Type B pancreatic cell (in vitro differentiated cells): ENCODE results near the gene AGTR1. TPM values are rescaled to one million over a fixed set of nuclear protein-coding genes. Genes with fewer than 3 reads are reported as not detected.

Experiments used
- DNase-seq: peaks from one replicate; pipeline ENCODE4 v3.0.0; 2021; ENCODE audit warnings: mixed read lengths; ENCODE audit not compliant: unreplicated experiment; ENCODE audit errors: extremely low spot score
- H3K27ac Mint-ChIP-seq: 2 replicates; pipeline ENCODE4 v1.8.0; 2021; ENCODE audit warnings: mild to moderate bottlenecking, mixed read lengths
- H3K27me3 Mint-ChIP-seq: 2 replicates; pipeline ENCODE4 v1.8.0; 2021; ENCODE audit warnings: mixed read lengths
- H3K36me3 Mint-ChIP-seq: 2 replicates; pipeline ENCODE4 v1.8.0; 2021; ENCODE audit warnings: mixed read lengths
- H3K4me1 Mint-ChIP-seq: one replicate; pipeline ENCODE4 v1.8.0; 2021; ENCODE audit warnings: mixed read lengths; ENCODE audit not compliant: unreplicated experiment
- H3K4me3 Mint-ChIP-seq: 2 replicates; pipeline ENCODE4 v1.8.0; 2021; ENCODE audit warnings: mild to moderate bottlenecking, mixed read lengths
- H3K9me3 Mint-ChIP-seq: 2 replicates; pipeline ENCODE4 v1.8.0; 2021; ENCODE audit warnings: mixed read lengths
- long read RNA-seq: library from polyadenylated mRNA; unstranded; transcript quantifications from one replicate; pipeline ENCODE4 v2.0.0, GENCODE V29; 2020
- total RNA-seq: library from RNA; stranded (reverse); gene quantifications from 2 replicates; pipeline ENCODE4 v1.2.1, GENCODE V29; 2021; ENCODE audit warnings: low replicate concordance
- TF ChIP-seq, protein P1 (sequence below): fragments of 200-600 bp; sonication (generic); conservative IDR thresholded peaks from 2 replicates; pipeline ENCODE4 v1.5.0; 2021; ENCODE audit warnings: antibody characterized with exemption, mild to moderate bottlenecking

The AGTR1 gene
- total RNA-seq: 0.90 and 2.4 TPM in 2 replicates
- long read RNA-seq: 0 reads

DNA sequence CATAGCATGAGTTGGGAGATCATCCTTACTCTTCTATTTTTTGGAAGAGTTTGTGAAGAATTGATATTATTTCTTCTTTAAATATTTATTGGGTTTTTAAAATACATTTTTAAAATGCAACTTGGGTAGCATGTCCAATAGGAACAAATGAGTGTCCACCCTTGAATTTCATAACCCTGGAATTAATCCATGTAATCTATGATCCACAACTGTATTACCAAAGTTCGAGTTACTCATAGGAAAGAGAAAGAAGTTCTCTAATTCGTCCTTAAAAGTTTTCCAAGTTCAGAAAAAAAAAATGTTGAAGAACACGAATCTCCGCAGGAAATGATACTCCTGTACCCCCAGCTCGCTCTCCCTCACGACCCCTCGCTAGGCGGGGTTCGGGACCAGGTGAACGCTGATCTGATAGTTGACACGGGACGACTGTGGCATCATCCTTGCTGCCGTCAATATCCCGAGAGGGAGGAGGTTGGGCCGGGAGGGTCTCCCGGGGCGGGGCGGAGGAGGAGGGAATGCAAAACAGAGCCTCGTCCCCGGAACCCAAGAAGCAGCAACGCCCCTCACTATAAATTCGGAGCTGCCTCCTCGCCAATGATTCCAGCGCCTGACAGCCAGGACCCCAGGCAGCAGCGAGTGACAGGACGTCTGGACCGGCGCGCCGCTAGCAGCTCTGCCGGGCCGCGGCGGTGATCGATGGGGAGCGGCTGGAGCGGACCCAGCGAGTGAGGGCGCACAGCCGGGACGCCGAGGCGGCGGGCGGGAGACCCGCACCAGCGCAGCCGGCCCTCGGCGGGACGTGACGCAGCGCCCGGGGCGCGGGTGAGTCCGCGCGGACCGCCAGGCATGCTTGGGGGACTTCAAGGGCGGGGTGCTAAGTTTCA, at the start of gene AGTR1:
Gene AGTR1, plus strand, starts transcription at position 598 of the 884 bp plus-strand sequence. CDS start 43,133 bp downstream, outside the sequence.
- peaks cover 62% of the 10 kb centered on the region for H3K27me3 Mint-ChIP-seq
- DNase-seq: peak; percentile 69
- H3K36me3 Mint-ChIP-seq: no peaks in the 10 kb centered on the region
- H3K4me3 Mint-ChIP-seq: peak within 1 kb of the TSS; percentile 88
- no peaks in the 10 kb centered on the region for H3K4me1 Mint-ChIP-seq
- H3K27ac Mint-ChIP-seq: no peak within 1 kb of the TSS
- TF ChIP-seq, protein P1, sequence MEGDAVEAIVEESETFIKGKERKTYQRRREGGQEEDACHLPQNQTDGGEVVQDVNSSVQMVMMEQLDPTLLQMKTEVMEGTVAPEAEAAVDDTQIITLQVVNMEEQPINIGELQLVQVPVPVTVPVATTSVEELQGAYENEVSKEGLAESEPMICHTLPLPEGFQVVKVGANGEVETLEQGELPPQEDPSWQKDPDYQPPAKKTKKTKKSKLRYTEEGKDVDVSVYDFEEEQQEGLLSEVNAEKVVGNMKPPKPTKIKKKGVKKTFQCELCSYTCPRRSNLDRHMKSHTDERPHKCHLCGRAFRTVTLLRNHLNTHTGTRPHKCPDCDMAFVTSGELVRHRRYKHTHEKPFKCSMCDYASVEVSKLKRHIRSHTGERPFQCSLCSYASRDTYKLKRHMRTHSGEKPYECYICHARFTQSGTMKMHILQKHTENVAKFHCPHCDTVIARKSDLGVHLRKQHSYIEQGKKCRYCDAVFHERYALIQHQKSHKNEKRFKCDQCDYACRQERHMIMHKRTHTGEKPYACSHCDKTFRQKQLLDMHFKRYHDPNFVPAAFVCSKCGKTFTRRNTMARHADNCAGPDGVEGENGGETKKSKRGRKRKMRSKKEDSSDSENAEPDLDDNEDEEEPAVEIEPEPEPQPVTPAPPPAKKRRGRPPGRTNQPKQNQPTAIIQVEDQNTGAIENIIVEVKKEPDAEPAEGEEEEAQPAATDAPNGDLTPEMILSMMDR: no peak
- peaks cover 4% of the 10 kb centered on the region for H3K9me3 Mint-ChIP-seq

DNA sequence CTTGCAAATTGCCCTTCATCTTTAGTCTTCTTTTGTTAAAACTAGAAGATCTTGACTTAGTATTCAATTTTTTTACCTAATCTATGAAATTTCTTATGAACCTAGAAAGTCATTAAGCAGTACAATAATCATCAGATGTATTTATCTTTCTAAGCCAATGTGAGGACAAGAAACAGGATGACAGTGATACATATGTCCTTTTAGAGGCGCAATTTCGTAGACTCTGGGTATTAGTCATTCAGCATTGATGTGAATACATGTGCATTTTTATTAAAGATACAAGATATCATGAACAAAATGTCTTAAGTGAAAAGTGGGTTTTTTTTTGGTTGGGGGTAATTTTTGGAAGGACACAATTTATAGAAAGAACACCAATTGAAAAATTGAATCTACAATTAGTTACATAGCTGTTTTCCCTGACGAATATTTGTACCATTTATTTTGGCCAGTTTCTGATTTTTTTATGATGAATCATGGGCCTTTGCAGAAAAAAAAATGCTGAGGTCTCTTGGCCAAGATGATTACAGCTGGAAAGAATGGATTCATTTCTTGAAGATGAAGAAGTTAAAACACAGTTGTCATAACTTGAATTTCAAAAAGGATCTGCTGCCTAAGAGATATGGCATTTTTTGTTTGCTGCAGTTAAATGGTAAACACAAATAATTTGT, 48.9 kb upstream of the AGTR1 start:
- no peaks in the 10 kb centered on the region for H3K27me3 Mint-ChIP-seq
- H3K4me3 Mint-ChIP-seq: no peak overlapping the region
- H3K4me1 Mint-ChIP-seq: no peaks in the 10 kb centered on the region
- DNase-seq: no peak
- no peak overlapping the region for H3K27ac Mint-ChIP-seq
- no peaks in the 10 kb centered on the region for H3K9me3 Mint-ChIP-seq
- TF ChIP-seq, protein P1: no peak
- H3K36me3 Mint-ChIP-seq: no peaks in the 10 kb centered on the region

DNA sequence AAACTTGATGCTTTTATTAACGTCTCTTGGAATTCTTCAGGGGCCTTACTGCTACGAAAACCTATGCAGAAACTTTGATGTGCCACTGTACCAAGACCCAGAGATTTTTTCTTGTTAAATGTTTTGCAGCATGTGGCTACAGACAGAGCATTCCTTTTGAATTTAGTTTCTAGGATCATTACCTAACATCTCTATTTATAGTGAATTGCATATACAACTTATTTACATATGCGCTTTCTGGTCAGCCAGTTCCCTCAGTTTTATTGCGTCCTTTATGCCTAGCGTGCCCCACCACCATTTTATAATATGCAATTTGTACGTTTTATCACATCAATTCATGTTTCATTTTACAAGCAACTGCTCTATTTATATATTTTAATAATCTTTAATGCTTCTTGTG, 46.2 kb upstream of the AGTR1 start:
- Mint-ChIP-seq H3K4me3 (no peak overlapping the region), H3K9me3 (no peaks in the 10 kb centered on the region), H3K36me3 (no peaks in the 10 kb centered on the region), H3K27me3 (no peaks in the 10 kb centered on the region), H3K4me1 (no peaks in the 10 kb centered on the region), H3K27ac (no peak overlapping the region)
- DNase-seq: no peak
- TF ChIP-seq, protein P1: no peak

DNA sequence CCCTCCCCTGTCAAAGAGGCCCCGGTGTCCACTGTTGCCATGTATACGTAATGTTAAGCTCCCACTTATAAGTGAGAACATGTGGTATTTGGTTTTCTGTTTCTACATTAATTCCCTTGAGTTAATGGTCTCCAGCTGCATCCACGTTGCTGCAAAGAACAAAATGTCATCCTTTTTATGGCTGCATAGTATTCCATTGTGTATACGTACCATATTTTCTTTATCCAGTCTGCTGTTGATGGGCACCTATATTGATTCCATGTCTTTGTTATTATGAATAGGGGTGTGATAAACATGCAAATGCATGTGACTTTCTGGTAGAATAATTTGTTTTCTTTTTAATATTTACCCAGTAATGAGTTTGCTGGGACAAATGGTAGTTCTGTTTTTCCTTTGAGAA, 43.3 kb upstream of the AGTR1 start:
- no peak overlapping the region for H3K4me3 Mint-ChIP-seq
- H3K27ac Mint-ChIP-seq: no peak overlapping the region
- H3K4me1 Mint-ChIP-seq: no peaks in the 10 kb centered on the region
- TF ChIP-seq, protein P1: no peak
- no peaks in the 10 kb centered on the region for H3K9me3 Mint-ChIP-seq
- no peaks in the 10 kb centered on the region for H3K27me3 Mint-ChIP-seq
- no peak for DNase-seq
- no peaks in the 10 kb centered on the region for H3K36me3 Mint-ChIP-seq

DNA sequence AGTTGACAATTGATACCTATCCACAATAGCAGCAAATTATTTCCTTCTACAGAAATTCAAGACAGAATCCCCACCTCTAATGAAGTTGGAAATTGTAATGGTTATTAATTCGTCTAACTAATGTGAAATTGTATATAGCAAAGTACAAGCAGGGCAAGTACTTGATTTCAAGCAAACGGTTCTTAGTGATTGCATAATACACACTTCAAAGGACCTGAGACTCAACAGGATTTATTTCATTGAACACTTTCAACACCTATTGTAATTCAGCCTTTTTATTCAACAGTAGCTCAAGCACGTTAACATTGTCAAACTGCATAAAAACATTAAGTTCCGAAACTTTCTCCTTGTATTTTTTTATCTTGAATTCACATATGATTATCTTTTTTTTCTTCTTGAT, 40.2 kb upstream of the AGTR1 start:
- Mint-ChIP-seq H3K4me3 (no peak overlapping the region), H3K9me3 (no peaks in the 10 kb centered on the region), H3K36me3 (no peaks in the 10 kb centered on the region), H3K27me3 (no peaks in the 10 kb centered on the region), H3K4me1 (no peaks in the 10 kb centered on the region), H3K27ac (no peak overlapping the region)
- TF ChIP-seq, protein P1: no peak
- DNase-seq: no peak
